ENCODE measurements around the gene APP.
"Not testable (repeated sequence)": the region's sequence is repeated elsewhere in the genome, so short reads cannot be mapped to it uniquely, and the experiment has no call there.

Gene APP

GRCh38 chr21:26162081-26162480, 8.5 kb downstream of the APP start:
- DNase-seq (ENCODE audit: low spot score) = no peak

- DNase-seq (ENCODE audit: low spot score) = no peak
These were observed 10.7 kb downstream of the APP start for GRCh38 chr21:26159869-26160268.

- no peak for DNase-seq (ENCODE audit: low spot score)
These were observed 12.8 kb downstream of the APP start for GRCh38 chr21:26157801-26158200.

- no peak for DNase-seq (ENCODE audit: low spot score)
These were observed 15.8 kb downstream of the APP start for GRCh38 chr21:26154753-26155152.

GRCh38 chr21:26153758-26154157, 16.8 kb downstream of the APP start:
- no peak for DNase-seq (ENCODE audit: low spot score)

- no peak for DNase-seq (ENCODE audit: low spot score)
These were observed 21.7 kb downstream of the APP start for GRCh38 chr21:26148840-26149354.

- DNase-seq (ENCODE audit: low spot score) = no peak
These were observed 22.3 kb downstream of the APP start for GRCh38 chr21:26148071-26148839.

- DNase-seq (ENCODE audit: low spot score) = no peak
These were observed 23.0 kb downstream of the APP start for GRCh38 chr21:26147535-26147934.

- no peak for DNase-seq (ENCODE audit: low spot score)
These were observed 23.9 kb downstream of the APP start for GRCh38 chr21:26146681-26147080.

- DNase-seq (ENCODE audit: low spot score) = no peak
These were observed 26.5 kb downstream of the APP start for GRCh38 chr21:26144031-26144430.

GRCh38 chr21:26142363-26142762, 28.2 kb downstream of the APP start:
- DNase-seq (ENCODE audit: low spot score) = no peak

- no peak for DNase-seq (ENCODE audit: low spot score)
These were observed 29.6 kb downstream of the APP start for GRCh38 chr21:26140926-26141325.

GRCh38 chr21:26140164-26140579, 30.4 kb downstream of the APP start:
- no peak for DNase-seq (ENCODE audit: low spot score)

- DNase-seq (ENCODE audit: low spot score) = no peak
These were observed 31.8 kb downstream of the APP start for GRCh38 chr21:26138615-26139257.

GRCh38 chr21:26137379-26138060, 33.0 kb downstream of the APP start:
- no peak for DNase-seq (ENCODE audit: low spot score)

- no peak for DNase-seq (ENCODE audit: low spot score)
These were observed 33.9 kb downstream of the APP start for GRCh38 chr21:26136671-26137070.

- DNase-seq (ENCODE audit: low spot score) = no peak
These were observed 35.0 kb downstream of the APP start for GRCh38 chr21:26135520-26135919.

- no peak for DNase-seq (ENCODE audit: low spot score)
These were observed 39.0 kb downstream of the APP start for GRCh38 chr21:26131554-26131953.

GRCh38 chr21:26131053-26131452, 39.5 kb downstream of the APP start:
- DNase-seq (ENCODE audit: low spot score) = not testable (repeated sequence)

GRCh38 chr21:26130249-26130881, 40.2 kb downstream of the APP start:
- no peak for DNase-seq (ENCODE audit: low spot score)

- no peak for DNase-seq (ENCODE audit: low spot score)
These were observed 42.7 kb downstream of the APP start for GRCh38 chr21:26127918-26128317.

GRCh38 chr21:26127073-26127814, 43.3 kb downstream of the APP start:
- no peak for DNase-seq (ENCODE audit: low spot score)

Data from CD4-positive, alpha-beta T cell treated with Interleukin-6 at 100 ng/mL for 8 hours (primary cell).